Body of pancreas (tissue), 4 donors: Measurements from ENCODE around the gene GAP43. TPM values are rescaled to one million over a fixed set of nuclear protein-coding genes. Genes with fewer than 3 reads are reported as not detected.

Source experiments
- ATAC-seq: fragments of 150-250 bp; one replicate; pipeline ENCODE4 v1.9.1; 2016
- DNase-seq, 4 donors: peaks; one replicate each; pipeline ENCODE4 v3.0.0-alpha.2; 2019
- H3K27ac ChIP-seq, 4 donors: fragments of 200-600 bp; sonication (generic); 1 replicate in 3 of 4; 2 replicates in 1 of 4; pipeline versions ENCODE4 v1.5.1 to v1.6.1; 2016 to 2019; ENCODE audit warnings: mild to moderate bottlenecking in 1 of 4, mixed read lengths in 1 of 4, moderate library complexity in 1 of 4
- H3K27me3 ChIP-seq, 2 donors: fragments of 200-600 bp; sonication (generic); one replicate each; pipeline ENCODE4 v1.6.0; 2016; ENCODE audit warnings: mild to moderate bottlenecking in 1 of 2
- H3K36me3 ChIP-seq, 2 donors: fragments of 200-600 bp; sonication (generic); replicated peaks in 1 of 2; 2 replicates each; pipeline ENCODE4 v1.5.1; 2016; ENCODE audit warnings: low read depth in 2 of 2; ENCODE audit not compliant: insufficient read depth in 1 of 2
- H3K4me1 ChIP-seq: fragments of 200-600 bp; sonication (generic); one replicate; pipeline ENCODE4 v1.6.0; 2016
- H3K4me3 ChIP-seq, 2 donors: fragments of 200-600 bp; sonication (generic); 1 replicate in 1 of 2; 2 replicates in 1 of 2; pipeline ENCODE4 v1.5.1; 2016 to 2019
- H3K9me3 ChIP-seq, 3 donors: fragments of 200-600 bp; sonication (generic); 1 replicate in 2 of 3; 2 replicates in 1 of 3; pipeline ENCODE4 v1.5.1; 2016
- CTCF ChIP-seq, 7 experiments: fragments of 450-650 bp in 4 of 7; fragments of 200-600 bp in 3 of 7; sonication (generic) in 3 of 7; IDR thresholded peaks; one replicate each; pipeline ENCODE4 v1.5.1; 2016 to 2019; ENCODE audit warnings: antibody characterized with exemption in 7 of 7
- POLR2A ChIP-seq, 3 donors: fragments of 450-650 bp; IDR thresholded peaks; one replicate each; pipeline ENCODE4 v1.6.1; 2016; ENCODE audit warnings: antibody characterized with exemption in 3 of 3, mild to moderate bottlenecking in 2 of 3
- WGBS, 2 donors: methylation state at CpG; one replicate each; pipeline ENCODE4 v1.1.5; 2017; 5-methylcytosine and 5-hydroxymethylcytosine counted together
- intact Hi-C: fragments of 100-400 bp; cut with DNase I; formaldehyde crosslinking; loops from one replicate; pipeline ENCODE4 v1.15.1; 2023
- total RNA-seq, 2 donors: library from RNA; depleted of rRNA; stranded (reverse); fragments of >200 nt; gene quantifications; one replicate each; pipeline ENCODE4 v1.1.0, GENCODE V29; 2016

The GAP43 gene
- total RNA-seq, 2 donors from 2014 or later = 0.26 TPM; not detected in 1

GRCh38 chr3:115710799-115711198 lies 87.5 kb downstream of the GAP43 start:
- H3K9me3 ChIP-seq = no peaks in the 10 kb centered on the region
- no peak for DNase-seq
- H3K36me3 ChIP-seq = no peaks in the 10 kb centered on the region
- intact Hi-C loops = no loop called here
- peaks cover 18% of the 10 kb centered on the region for H3K4me1 ChIP-seq
- no peak overlapping the region for H3K27ac ChIP-seq
- ATAC-seq = no peak
- no peaks in the 10 kb centered on the region for H3K27me3 ChIP-seq
- no peak overlapping the region for H3K4me3 ChIP-seq
- TF ChIP-seq CTCF (IDR thresholded peaks at IDR 0.05) (no peak), POLR2A (IDR thresholded peaks at IDR 0.05) (no peak)
- 21 to 28% methylated on average over 2 of the region's 2 CpGs for WGBS, 2 donors

- Histone ChIP-seq H3K27ac (no peak overlapping the region), H3K36me3 (no peaks in the 10 kb centered on the region), H3K9me3 (no peaks in the 10 kb centered on the region), H3K4me3 (no peak overlapping the region), H3K4me1 (peaks cover 8% of the 10 kb centered on the region), H3K27me3 (no peaks in the 10 kb centered on the region)
- no peak for DNase-seq
- WGBS, 2 donors = 0 to 3% methylated on average over 1 of the region's 1 CpG
- TF ChIP-seq CTCF (IDR thresholded peaks at IDR 0.05) (no peak), POLR2A (IDR thresholded peaks at IDR 0.05) (no peak)
- ATAC-seq = no peak
- intact Hi-C loops = no loop called here
Observed at GRCh38 chr3:115712871-115713270, 89.6 kb downstream of the GAP43 start.

GRCh38 chr3:115713284-115713683 lies 90.0 kb downstream of the GAP43 start:
- peak; percentile 84 for ATAC-seq
- 18 to 30% methylated on average over 5 of the region's 5 CpGs for WGBS, 2 donors
- TF ChIP-seq POLR2A (IDR thresholded peaks at IDR 0.05) = no peak
- no peak for TF ChIP-seq CTCF (IDR thresholded peaks at IDR 0.05)
- no peaks in the 10 kb centered on the region for H3K9me3 ChIP-seq
- no peaks in the 10 kb centered on the region for H3K36me3 ChIP-seq
- H3K4me3 ChIP-seq = no peak overlapping the region
- no peak overlapping the region for H3K27ac ChIP-seq
- no peaks in the 10 kb centered on the region for H3K27me3 ChIP-seq
- peak; percentile 65 to 85 (median 82) for DNase-seq
- intact Hi-C loops = no loop called here
- H3K4me1 ChIP-seq = peaks cover 8% of the 10 kb centered on the region

GRCh38 chr3:115715241-115715745 lies 92.0 kb downstream of the GAP43 start:
- no peak overlapping the region for H3K4me3 ChIP-seq
- H3K4me1 ChIP-seq = peaks cover 8% of the 10 kb centered on the region
- H3K27me3 ChIP-seq = no peaks in the 10 kb centered on the region
- H3K27ac ChIP-seq = no peak overlapping the region
- ATAC-seq (no peak), DNase-seq (no peak)
- intact Hi-C loops = no loop called here
- WGBS, 2 donors = 91 to 97% methylated on average over 4 of the region's 4 CpGs
- TF ChIP-seq POLR2A (IDR thresholded peaks at IDR 0.05) = no peak
- TF ChIP-seq CTCF (IDR thresholded peaks at IDR 0.05) = no peak
- no peaks in the 10 kb centered on the region for H3K9me3 ChIP-seq
- H3K36me3 ChIP-seq = no peaks in the 10 kb centered on the region

- ATAC-seq = no peak
- H3K27ac ChIP-seq = no peak overlapping the region
- no peak overlapping the region for H3K4me3 ChIP-seq
- no peaks in the 10 kb centered on the region for H3K27me3 ChIP-seq
- no peak for TF ChIP-seq CTCF (IDR thresholded peaks at IDR 0.05)
- TF ChIP-seq POLR2A (IDR thresholded peaks at IDR 0.05) = no peak
- H3K9me3 ChIP-seq = no peaks in the 10 kb centered on the region
- 82 to 86% methylated on average over 4 of the region's 4 CpGs for WGBS, 2 donors
- H3K36me3 ChIP-seq = no peaks in the 10 kb centered on the region
- DNase-seq = no peak
- intact Hi-C loops = no loop called here
- no peaks in the 10 kb centered on the region for H3K4me1 ChIP-seq
Observed at GRCh38 chr3:115720983-115721382, 97.7 kb downstream of the GAP43 start.
